Esophagus muscularis mucosa (tissue), 4 donors: ENCODE results near the gene YWHAH. TPM values are rescaled to one million over a fixed set of nuclear protein-coding genes. Genes with fewer than 3 reads are reported as not detected.

Experiments used
- DNase-seq: peaks from one replicate; pipeline ENCODE4 v3.0.0-alpha.2; 2017; ENCODE audit errors: extremely low spot score
- H3K27ac ChIP-seq, 4 donors: fragments of 200-600 bp; sonication (generic); replicated peaks in 1 of 4; 1 replicate in 3 of 4; 2 replicates in 1 of 4; pipeline ENCODE4 v1.5.1; 2016 to 2019; ENCODE audit warnings: mild to moderate bottlenecking in 1 of 4
- H3K27me3 ChIP-seq, 4 donors: fragments of 200-600 bp; sonication (generic); one replicate each; pipeline versions ENCODE4 v1.5.1 to v1.6.0; 2016 to 2019
- H3K36me3 ChIP-seq, 4 donors: fragments of 200-600 bp; sonication (generic); one replicate each; pipeline ENCODE4 v1.5.1; 2016 to 2019
- H3K4me1 ChIP-seq, 4 donors: fragments of 200-600 bp; sonication (generic); one replicate each; pipeline ENCODE4 v1.5.1; 2016 to 2019
- H3K4me3 ChIP-seq, 4 donors: fragments of 200-600 bp; sonication (generic); 1 replicate in 2 of 4; 2 replicates in 2 of 4; pipeline ENCODE4 v1.5.1; 2016 to 2019; ENCODE audit warnings: mild to moderate bottlenecking in 4 of 4, moderate library complexity in 1 of 4
- H3K9me3 ChIP-seq, 4 donors: fragments of 200-600 bp; sonication (generic); 1 replicate in 3 of 4; 2 replicates in 1 of 4; pipeline ENCODE4 v1.5.1; 2016 to 2019
- EP300 ChIP-seq: sonication (generic); formaldehyde crosslinking; IDR thresholded peaks from one replicate; pipeline ENCODE4 v1.6.1; 2017; ENCODE audit warnings: antibody characterized with exemption
- POLR2A ChIP-seq: fragments of 450-650 bp; IDR thresholded peaks from one replicate; pipeline ENCODE4 v1.6.1; 2017; ENCODE audit warnings: antibody characterized with exemption, moderate library complexity, mild to moderate bottlenecking, low read depth
- POLR2AphosphoS5 ChIP-seq, 2 donors: sonication (generic); formaldehyde crosslinking; IDR thresholded peaks; one replicate each; pipeline ENCODE4 v1.6.1; 2017; ENCODE audit warnings: antibody characterized with exemption in 2 of 2
- WGBS: methylation state at CpG from one replicate; pipeline ENCODE4 v1.1.5; 2018; 5-methylcytosine and 5-hydroxymethylcytosine counted together
- intact Hi-C: fragments of 100-400 bp; cut with DNase I; formaldehyde crosslinking; loops from one replicate; pipeline ENCODE4 v1.15.1; 2023
- total RNA-seq, 4 donors: library from RNA; depleted of rRNA; stranded (reverse); fragments of >200 nt; gene quantifications; one replicate each; pipeline versions ENCODE4 v1.1.0 to v1.2.1, GENCODE V29; 2016
- TF ChIP-seq, protein P1 (sequence below), 3 experiments: fragments of 200-600 bp in 2 of 3; fragments of 450-650 bp in 1 of 3; sonication (generic) in 2 of 3; IDR thresholded peaks; one replicate each; pipeline ENCODE4 v1.5.1; 2017 to 2019; ENCODE audit warnings: antibody characterized with exemption in 3 of 3, mild to moderate bottlenecking in 2 of 3, moderate library complexity in 1 of 3

Gene YWHAH
- total RNA-seq, 4 donors from 2014 or later, result 132 to 232 (median 183) TPM

DNA sequence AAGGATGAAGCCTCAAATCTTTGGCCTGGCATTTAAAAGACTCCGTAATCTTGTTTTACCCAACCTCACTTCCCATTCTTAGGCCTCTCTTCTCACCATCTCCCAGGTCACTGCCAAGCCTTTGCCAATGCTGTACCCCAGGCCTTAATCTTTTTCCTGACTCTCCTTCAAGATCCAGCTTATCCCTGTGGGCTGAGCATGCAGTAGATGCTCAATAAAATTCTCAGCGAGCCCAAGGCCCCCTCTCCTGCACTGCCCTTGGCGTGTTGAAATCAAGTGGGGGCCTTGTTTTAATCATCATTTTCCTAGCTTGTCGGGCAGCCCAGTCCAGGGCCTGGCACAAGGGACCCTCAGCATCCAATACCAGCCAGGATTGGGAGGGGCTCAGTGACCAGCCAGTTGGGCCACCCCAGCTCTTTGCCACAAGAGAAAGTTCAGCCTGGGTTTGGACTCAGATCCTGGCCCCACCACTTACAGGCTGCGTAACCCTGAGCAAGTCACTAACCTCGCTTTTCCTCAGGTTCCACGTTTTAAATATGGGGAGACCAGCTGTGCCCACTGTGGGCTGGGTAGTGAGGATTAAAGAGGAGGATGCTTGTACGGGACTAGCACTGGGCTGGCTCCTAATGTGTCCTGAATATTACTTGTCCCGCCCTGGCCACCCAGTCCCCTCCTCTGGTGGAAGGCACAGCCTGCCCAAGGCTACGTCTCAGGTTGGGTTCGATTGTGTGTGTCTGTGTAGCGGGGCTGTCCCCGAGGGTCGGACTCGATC lies 943 bp upstream of the YWHAH start:
- TF ChIP-seq POLR2A (no peak), EP300 (no peak), POLR2AphosphoS5 (IDR thresholded peaks at IDR 0.05) (no peak)
- TF ChIP-seq, protein P1, sequence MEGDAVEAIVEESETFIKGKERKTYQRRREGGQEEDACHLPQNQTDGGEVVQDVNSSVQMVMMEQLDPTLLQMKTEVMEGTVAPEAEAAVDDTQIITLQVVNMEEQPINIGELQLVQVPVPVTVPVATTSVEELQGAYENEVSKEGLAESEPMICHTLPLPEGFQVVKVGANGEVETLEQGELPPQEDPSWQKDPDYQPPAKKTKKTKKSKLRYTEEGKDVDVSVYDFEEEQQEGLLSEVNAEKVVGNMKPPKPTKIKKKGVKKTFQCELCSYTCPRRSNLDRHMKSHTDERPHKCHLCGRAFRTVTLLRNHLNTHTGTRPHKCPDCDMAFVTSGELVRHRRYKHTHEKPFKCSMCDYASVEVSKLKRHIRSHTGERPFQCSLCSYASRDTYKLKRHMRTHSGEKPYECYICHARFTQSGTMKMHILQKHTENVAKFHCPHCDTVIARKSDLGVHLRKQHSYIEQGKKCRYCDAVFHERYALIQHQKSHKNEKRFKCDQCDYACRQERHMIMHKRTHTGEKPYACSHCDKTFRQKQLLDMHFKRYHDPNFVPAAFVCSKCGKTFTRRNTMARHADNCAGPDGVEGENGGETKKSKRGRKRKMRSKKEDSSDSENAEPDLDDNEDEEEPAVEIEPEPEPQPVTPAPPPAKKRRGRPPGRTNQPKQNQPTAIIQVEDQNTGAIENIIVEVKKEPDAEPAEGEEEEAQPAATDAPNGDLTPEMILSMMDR (IDR thresholded peaks at IDR 0.05), result no peak
- Histone ChIP-seq H3K4me1 (peaks cover 23 to 39% (median 36%) of the 10 kb centered on the region in 4 donors), H3K27ac (peak overlapping the region; percentile 97 to 99 (median 99)), H3K27me3 (no peaks in the 10 kb centered on the region), H3K36me3 (peaks cover 0 to 13% (median 4%) of the 10 kb centered on the region in 4 donors), H3K4me3 (peak overlapping the region; percentile 81 to 99 (median 92)), H3K9me3 (no peaks in the 10 kb centered on the region)
- WGBS, result 48% methylated on average over 13 of the region's 15 CpGs
- intact Hi-C loops, result loop anchor here (10.0 kb wide), 2 partner anchors 189 to 279 kb away; partner anchors contain the start of genes DEPDC5, PISD and PRR14L
- no peak for DNase-seq

DNA sequence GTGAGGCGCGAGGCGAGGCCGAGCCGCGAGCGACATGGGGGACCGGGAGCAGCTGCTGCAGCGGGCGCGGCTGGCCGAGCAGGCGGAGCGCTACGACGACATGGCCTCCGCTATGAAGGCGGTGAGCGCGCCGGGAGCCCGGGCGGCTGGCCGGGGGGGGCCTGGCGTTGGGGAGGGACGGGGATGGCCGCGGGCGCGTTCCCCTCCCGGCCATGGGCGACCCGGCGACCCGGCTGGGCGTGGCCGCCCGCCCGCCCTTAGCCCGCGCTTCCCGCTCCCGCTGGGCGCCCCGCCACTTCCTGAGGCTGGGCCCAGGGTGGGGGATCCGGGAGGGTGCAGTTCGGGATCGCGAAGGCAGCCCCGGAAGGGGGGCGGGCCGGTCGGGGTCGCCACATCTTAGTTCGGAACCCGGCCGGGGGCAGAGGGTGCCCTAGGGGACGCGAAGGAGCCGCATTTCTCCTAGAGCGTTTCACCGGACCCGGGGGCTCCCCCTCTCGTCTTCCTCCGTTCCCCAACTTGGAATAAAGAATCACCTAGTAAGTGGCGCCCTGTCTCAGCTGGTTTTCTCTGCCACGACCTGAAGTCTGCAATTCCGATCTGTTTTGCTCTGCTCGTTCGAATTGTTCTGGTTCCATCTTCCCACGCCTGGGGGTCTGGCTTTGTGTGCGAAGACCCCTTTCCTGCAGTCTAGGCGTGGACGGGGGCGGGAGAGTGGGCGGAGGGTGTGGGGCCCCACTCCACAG lies 536 bp downstream of the YWHAH start:
- no peaks in the 10 kb centered on the region for H3K9me3 ChIP-seq
- H3K27ac ChIP-seq, result peak overlapping the region; percentile 97 to 99 (median 99)
- peaks cover 0 to 25% (median 12%) of the 10 kb centered on the region in 4 donors for H3K36me3 ChIP-seq
- TF ChIP-seq, protein P1 (IDR thresholded peaks at IDR 0.05), result no peak
- TF ChIP-seq POLR2A (no peak), EP300 (no peak), POLR2AphosphoS5 (IDR thresholded peaks at IDR 0.05) (no peak)
- intact Hi-C loops, result loop anchor here (10.0 kb wide), 2 partner anchors 190 to 280 kb away; partner anchors contain the start of genes DEPDC5, PISD and PRR14L
- peaks cover 23 to 49% (median 44%) of the 10 kb centered on the region in 4 donors for H3K4me1 ChIP-seq
- no peak for DNase-seq
- peak overlapping the region; percentile 81 to 99 (median 92) for H3K4me3 ChIP-seq
- WGBS, result 0% methylated on average over 4 of the region's 76 CpGs
- no peaks in the 10 kb centered on the region for H3K27me3 ChIP-seq

DNA sequence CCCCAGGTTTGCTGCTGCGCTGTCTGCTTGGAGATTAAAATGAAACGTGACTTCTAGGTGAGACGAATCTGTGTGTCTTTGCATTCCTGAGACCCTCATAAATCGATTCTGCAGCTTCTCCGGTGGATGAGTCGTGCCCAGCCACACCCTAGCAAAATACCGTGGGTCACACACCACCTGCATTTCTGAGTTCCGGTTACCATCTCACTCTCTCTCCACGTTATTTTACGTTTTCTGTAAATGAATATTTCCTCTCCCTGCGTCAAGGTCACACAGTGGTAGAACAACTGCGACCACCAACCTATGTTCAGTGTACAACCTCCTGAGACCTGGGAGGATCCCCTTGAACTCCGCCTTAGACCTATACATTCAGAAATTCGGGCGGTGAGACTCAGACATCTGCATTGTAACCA lies 1.1 kb downstream of the YWHAH start:
- peaks cover 27 to 55% (median 49%) of the 10 kb centered on the region in 4 donors for H3K4me1 ChIP-seq
- H3K36me3 ChIP-seq, result peaks cover 0 to 28% (median 14%) of the 10 kb centered on the region in 4 donors
- peak overlapping the region; percentile 81 to 99 (median 92) for H3K4me3 ChIP-seq
- TF ChIP-seq POLR2AphosphoS5 (IDR thresholded peaks at IDR 0.05), result no peak
- TF ChIP-seq EP300, result no peak
- TF ChIP-seq POLR2A, result no peak
- TF ChIP-seq, protein P1 (IDR thresholded peaks at IDR 0.05), result no peak
- DNase-seq, result no peak
- H3K9me3 ChIP-seq, result no peaks in the 10 kb centered on the region
- no peaks in the 10 kb centered on the region for H3K27me3 ChIP-seq
- WGBS, result 2% methylated on average over 15 of the region's 15 CpGs
- intact Hi-C loops, result loop anchor here (10.0 kb wide), 2 partner anchors 191 to 281 kb away; partner anchors contain the start of genes DEPDC5, PISD and PRR14L
- H3K27ac ChIP-seq, result peak overlapping the region; percentile 97 to 99 (median 99)

- intact Hi-C loops, result loop anchor here (10.0 kb wide), 2 partner anchors 191 to 281 kb away; partner anchors contain the start of genes DEPDC5, PISD and PRR14L
- DNase-seq, result no peak
- Histone ChIP-seq H3K4me3 (peak overlapping the region; percentile 81 to 99 (median 92)), H3K4me1 (peaks cover 34 to 61% (median 56%) of the 10 kb centered on the region in 4 donors), H3K27me3 (no peaks in the 10 kb centered on the region), H3K36me3 (peaks cover 0 to 33% (median 17%) of the 10 kb centered on the region in 4 donors), H3K27ac (peak overlapping the region; percentile 97 to 99 (median 99)), H3K9me3 (no peaks in the 10 kb centered on the region)
- TF ChIP-seq POLR2A, result no peak
- TF ChIP-seq, protein P1 (IDR thresholded peaks at IDR 0.05), result no peak
- no peak for TF ChIP-seq POLR2AphosphoS5 (IDR thresholded peaks at IDR 0.05)
- TF ChIP-seq EP300, result no peak
- WGBS, result 23% methylated on average over 8 of the region's 8 CpGs
Measured at GRCh38 chr22:31945971-31946680, 1.8 kb downstream of the YWHAH start.
